Measurements from ENCODE around the gene TUBA3E. TPM values are rescaled to one million over a fixed set of nuclear protein-coding genes. Genes with fewer than 3 reads are reported as not detected.
"Not testable (repeated sequence)": the region's sequence is repeated elsewhere in the genome, so short reads cannot be mapped to it uniquely, and the experiment has no call there.

TUBA3E gene
- polyA plus RNA-seq, 1 donor from 2014 or later = not detected

- H3K9ac ChIP-seq (ENCODE audit: low read length); H2AFZ ChIP-seq (ENCODE audit: low read depth, low read length); H3K9me2 ChIP-seq (ENCODE audit: insufficient read depth, low read length); H3K79me2 ChIP-seq (replicated peaks; ENCODE audit: insufficient read depth, low read length); H3K27ac ChIP-seq (ENCODE audit: low read length); H3K9me3 ChIP-seq (ENCODE audit: low read length); H3F3A ChIP-seq (ENCODE audit: insufficient read depth, low read length, poor library complexity, severe bottlenecking); H3K4me2 ChIP-seq (ENCODE audit: low read length); H3K27me3 ChIP-seq (ENCODE audit: insufficient read depth, low read depth, low read length); H4K20me1 ChIP-seq (ENCODE audit: insufficient read depth); H3K36me3 ChIP-seq (ENCODE audit: insufficient read depth, low read length); H3K4me3 ChIP-seq (ENCODE audit: low read length): not testable (repeated sequence)
Measured at GRCh38 chr2:130195089-130195635, 3.1 kb downstream of the TUBA3E start.

- not testable (repeated sequence) for H3K36me3 ChIP-seq (ENCODE audit: insufficient read depth, low read length); H2AFZ ChIP-seq (ENCODE audit: low read depth, low read length); H3K79me2 ChIP-seq (replicated peaks; ENCODE audit: insufficient read depth, low read length); H3K27me3 ChIP-seq (ENCODE audit: insufficient read depth, low read depth, low read length); H3K27ac ChIP-seq (ENCODE audit: low read length); H3K9ac ChIP-seq (ENCODE audit: low read length); H3K4me2 ChIP-seq (ENCODE audit: low read length); H4K20me1 ChIP-seq (ENCODE audit: insufficient read depth); H3K4me3 ChIP-seq (ENCODE audit: low read length); H3K9me3 ChIP-seq (ENCODE audit: low read length); H3F3A ChIP-seq (ENCODE audit: insufficient read depth, low read length, poor library complexity, severe bottlenecking); H3K9me2 ChIP-seq (ENCODE audit: insufficient read depth, low read length)
Measured at GRCh38 chr2:130193824-130194223, 4.4 kb downstream of the TUBA3E start.

- not testable (repeated sequence) for H3K27me3 ChIP-seq (ENCODE audit: insufficient read depth, low read depth, low read length); H2AFZ ChIP-seq (ENCODE audit: low read depth, low read length); H3K9me3 ChIP-seq (ENCODE audit: low read length); H3K27ac ChIP-seq (ENCODE audit: low read length); H3K79me2 ChIP-seq (replicated peaks; ENCODE audit: insufficient read depth, low read length); H3K4me3 ChIP-seq (ENCODE audit: low read length); H3F3A ChIP-seq (ENCODE audit: insufficient read depth, low read length, poor library complexity, severe bottlenecking); H3K9ac ChIP-seq (ENCODE audit: low read length); H3K36me3 ChIP-seq (ENCODE audit: insufficient read depth, low read length); H3K9me2 ChIP-seq (ENCODE audit: insufficient read depth, low read length); H3K4me2 ChIP-seq (ENCODE audit: low read length); H4K20me1 ChIP-seq (ENCODE audit: insufficient read depth)
Measured at GRCh38 chr2:130192451-130192850, 5.8 kb downstream of the TUBA3E start.

DNA sequence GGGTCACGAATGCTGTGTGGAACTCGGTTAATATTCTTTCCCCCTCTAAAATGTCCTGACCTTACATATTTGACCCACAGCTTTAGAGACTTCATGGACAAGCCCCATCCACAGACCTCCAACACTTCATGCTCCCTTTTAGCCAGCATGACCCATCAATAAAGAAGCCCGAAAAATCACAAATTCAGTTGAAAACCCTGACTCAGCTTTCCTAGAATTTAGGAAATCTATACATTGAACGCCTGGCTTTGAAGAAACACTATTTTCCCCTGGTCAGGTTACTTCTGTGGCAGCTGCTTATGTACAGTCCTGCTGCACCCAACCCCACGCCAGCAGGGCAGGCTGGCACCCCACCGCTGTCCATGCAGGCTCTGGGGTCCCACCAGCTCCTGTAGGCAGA is 6.9 kb downstream of the TUBA3E start:
- H3K9me2 ChIP-seq (ENCODE audit: insufficient read depth, low read length); H3K4me2 ChIP-seq (ENCODE audit: low read length); H3K36me3 ChIP-seq (ENCODE audit: insufficient read depth, low read length); H2AFZ ChIP-seq (ENCODE audit: low read depth, low read length); H3K4me3 ChIP-seq (ENCODE audit: low read length); H3K9me3 ChIP-seq (ENCODE audit: low read length); H3K27ac ChIP-seq (ENCODE audit: low read length); H3F3A ChIP-seq (ENCODE audit: insufficient read depth, low read length, poor library complexity, severe bottlenecking); H3K79me2 ChIP-seq (replicated peaks; ENCODE audit: insufficient read depth, low read length); H3K9ac ChIP-seq (ENCODE audit: low read length); H3K27me3 ChIP-seq (ENCODE audit: insufficient read depth, low read depth, low read length); H4K20me1 ChIP-seq (ENCODE audit: insufficient read depth): not testable (repeated sequence)

DNA sequence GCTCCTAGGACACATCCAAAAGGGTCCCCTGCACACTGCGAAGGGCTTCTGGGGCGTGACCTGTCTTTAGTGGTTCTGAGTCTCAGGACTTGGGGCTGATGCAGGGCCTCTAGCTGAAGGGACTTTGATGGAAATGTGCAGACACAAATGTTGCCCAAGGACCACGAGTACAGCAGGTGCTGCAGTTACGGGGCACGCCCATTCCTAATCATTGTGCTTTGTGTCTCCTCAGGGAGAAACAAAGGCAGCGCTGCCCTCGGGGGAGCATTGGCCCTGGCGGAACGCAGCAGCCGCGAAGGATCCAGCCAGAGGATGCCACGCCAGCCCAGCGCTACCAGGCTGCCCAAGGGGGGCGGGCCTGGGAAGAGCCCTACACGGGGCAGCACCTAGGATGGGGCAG is 8.0 kb downstream of the TUBA3E start:
- Histone ChIP-seq H3K4me3 (ENCODE audit: low read length) (no peak overlapping the region), H3K27ac (ENCODE audit: low read length) (no peak overlapping the region), H3K36me3 (ENCODE audit: insufficient read depth, low read length) (no peaks in the 10 kb centered on the region), H3K27me3 (ENCODE audit: insufficient read depth, low read depth, low read length) (no peaks in the 10 kb centered on the region), H3K4me2 (ENCODE audit: low read length) (no peak overlapping the region), H3F3A (ENCODE audit: insufficient read depth, low read length, poor library complexity, severe bottlenecking) (no peaks in the 10 kb centered on the region), H3K9me3 (ENCODE audit: low read length) (no peaks in the 10 kb centered on the region), H3K79me2 (replicated peaks; ENCODE audit: insufficient read depth, low read length) (no peaks in the 10 kb centered on the region), H2AFZ (ENCODE audit: low read depth, low read length) (no peak overlapping the region), H3K9me2 (ENCODE audit: insufficient read depth, low read length) (no peaks in the 10 kb centered on the region), H3K9ac (ENCODE audit: low read length) (no peak overlapping the region), H4K20me1 (ENCODE audit: insufficient read depth) (no peaks in the 10 kb centered on the region)
- TF ChIP-seq EZH2 (IDR thresholded peaks at IDR 0.05; ENCODE audit: borderline replicate concordance, insufficient read depth, low read length, poor library complexity, severe bottlenecking) (no peak), MXI1 (conservative IDR thresholded peaks at IDR 0.05; ENCODE audit: poor library complexity, severe bottlenecking) (no peak), TAF1 (IDR thresholded peaks at IDR 0.05; ENCODE audit: low read depth) (no peak), SMC3 (conservative IDR thresholded peaks at IDR 0.05; ENCODE audit: poor library complexity) (no peak), RAD21 (conservative IDR thresholded peaks at IDR 0.05) (no peak), CTCF (IDR thresholded peaks at IDR 0.05; ENCODE audit: poor library complexity, severe bottlenecking) (no peak), EP300 (conservative IDR thresholded peaks at IDR 0.05; ENCODE audit: poor library complexity, severe bottlenecking) (no peak), POLR2AphosphoS5 (IDR thresholded peaks at IDR 0.05) (no peak)
- TF ChIP-seq, protein P1, sequence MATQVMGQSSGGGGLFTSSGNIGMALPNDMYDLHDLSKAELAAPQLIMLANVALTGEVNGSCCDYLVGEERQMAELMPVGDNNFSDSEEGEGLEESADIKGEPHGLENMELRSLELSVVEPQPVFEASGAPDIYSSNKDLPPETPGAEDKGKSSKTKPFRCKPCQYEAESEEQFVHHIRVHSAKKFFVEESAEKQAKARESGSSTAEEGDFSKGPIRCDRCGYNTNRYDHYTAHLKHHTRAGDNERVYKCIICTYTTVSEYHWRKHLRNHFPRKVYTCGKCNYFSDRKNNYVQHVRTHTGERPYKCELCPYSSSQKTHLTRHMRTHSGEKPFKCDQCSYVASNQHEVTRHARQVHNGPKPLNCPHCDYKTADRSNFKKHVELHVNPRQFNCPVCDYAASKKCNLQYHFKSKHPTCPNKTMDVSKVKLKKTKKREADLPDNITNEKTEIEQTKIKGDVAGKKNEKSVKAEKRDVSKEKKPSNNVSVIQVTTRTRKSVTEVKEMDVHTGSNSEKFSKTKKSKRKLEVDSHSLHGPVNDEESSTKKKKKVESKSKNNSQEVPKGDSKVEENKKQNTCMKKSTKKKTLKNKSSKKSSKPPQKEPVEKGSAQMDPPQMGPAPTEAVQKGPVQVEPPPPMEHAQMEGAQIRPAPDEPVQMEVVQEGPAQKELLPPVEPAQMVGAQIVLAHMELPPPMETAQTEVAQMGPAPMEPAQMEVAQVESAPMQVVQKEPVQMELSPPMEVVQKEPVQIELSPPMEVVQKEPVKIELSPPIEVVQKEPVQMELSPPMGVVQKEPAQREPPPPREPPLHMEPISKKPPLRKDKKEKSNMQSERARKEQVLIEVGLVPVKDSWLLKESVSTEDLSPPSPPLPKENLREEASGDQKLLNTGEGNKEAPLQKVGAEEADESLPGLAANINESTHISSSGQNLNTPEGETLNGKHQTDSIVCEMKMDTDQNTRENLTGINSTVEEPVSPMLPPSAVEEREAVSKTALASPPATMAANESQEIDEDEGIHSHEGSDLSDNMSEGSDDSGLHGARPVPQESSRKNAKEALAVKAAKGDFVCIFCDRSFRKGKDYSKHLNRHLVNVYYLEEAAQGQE (IDR thresholded peaks at IDR 0.05; ENCODE audit: borderline replicate concordance) = no peak

All from neural cell (in vitro differentiated cells).